HG03045 (cell line): ENCODE results near the gene STRA8.

Source experiments
- ATAC-seq: cut with Tn5 transposase; IDR thresholded peaks from one replicate; pipeline ENCODE4 v1.9.1; 2021; ENCODE audit warnings: mild to moderate bottlenecking, moderate library complexity; ENCODE audit not compliant: unreplicated experiment

Gene STRA8

GRCh38 chr7:135263321-135263970 lies 29.8 kb downstream of the STRA8 start:
- no peak for ATAC-seq

GRCh38 chr7:135265637-135266036 lies 32.0 kb downstream of the STRA8 start:
- ATAC-seq: no peak

GRCh38 chr7:135269921-135270320 lies 36.3 kb downstream of the STRA8 start:
- no peak for ATAC-seq

- no peak for ATAC-seq
Observed at GRCh38 chr7:135270577-135271254, 37.1 kb downstream of the STRA8 start.

- no peak for ATAC-seq
Observed at GRCh38 chr7:135271255-135271615, 37.6 kb downstream of the STRA8 start.

GRCh38 chr7:135272303-135272702 lies 38.7 kb downstream of the STRA8 start:
- ATAC-seq: no peak

GRCh38 chr7:135273581-135273980 lies 39.9 kb downstream of the STRA8 start:
- no peak for ATAC-seq

GRCh38 chr7:135274495-135275268 lies 41.0 kb downstream of the STRA8 start:
- peak; percentile 56 for ATAC-seq

GRCh38 chr7:135275971-135276580 lies 42.4 kb downstream of the STRA8 start:
- no peak for ATAC-seq

- ATAC-seq: no peak
Observed at GRCh38 chr7:135277161-135277560, 43.5 kb downstream of the STRA8 start.

GRCh38 chr7:135281363-135281949 lies 47.8 kb downstream of the STRA8 start:
- ATAC-seq: peak; percentile 99

GRCh38 chr7:135282561-135283254 lies 49.1 kb downstream of the STRA8 start:
- no peak for ATAC-seq

- ATAC-seq: no peak
Observed at GRCh38 chr7:135283959-135284638, 50.5 kb downstream of the STRA8 start.

GRCh38 chr7:135285547-135286233 lies 52.1 kb downstream of the STRA8 start:
- ATAC-seq: no peak

- no peak for ATAC-seq
Observed at GRCh38 chr7:135286876-135287275, 53.2 kb downstream of the STRA8 start.

GRCh38 chr7:135290594-135290993 lies 57.0 kb downstream of the STRA8 start:
- no peak for ATAC-seq

- no peak for ATAC-seq
Observed at GRCh38 chr7:135291809-135292253, 58.2 kb downstream of the STRA8 start.

GRCh38 chr7:135299235-135299634 lies 65.6 kb downstream of the STRA8 start:
- no peak for ATAC-seq
